Retina (tissue), 1 donor: ENCODE data around the gene MICALL1.
"Not testable (repeated sequence)": the region's sequence is repeated elsewhere in the genome, so short reads cannot be mapped to it uniquely, and the experiment has no call there.

Experiments
- DNase-seq: peaks from one replicate; pipeline ENCODE4 v3.0.0-alpha.2; 2016

Gene MICALL1

DNA sequence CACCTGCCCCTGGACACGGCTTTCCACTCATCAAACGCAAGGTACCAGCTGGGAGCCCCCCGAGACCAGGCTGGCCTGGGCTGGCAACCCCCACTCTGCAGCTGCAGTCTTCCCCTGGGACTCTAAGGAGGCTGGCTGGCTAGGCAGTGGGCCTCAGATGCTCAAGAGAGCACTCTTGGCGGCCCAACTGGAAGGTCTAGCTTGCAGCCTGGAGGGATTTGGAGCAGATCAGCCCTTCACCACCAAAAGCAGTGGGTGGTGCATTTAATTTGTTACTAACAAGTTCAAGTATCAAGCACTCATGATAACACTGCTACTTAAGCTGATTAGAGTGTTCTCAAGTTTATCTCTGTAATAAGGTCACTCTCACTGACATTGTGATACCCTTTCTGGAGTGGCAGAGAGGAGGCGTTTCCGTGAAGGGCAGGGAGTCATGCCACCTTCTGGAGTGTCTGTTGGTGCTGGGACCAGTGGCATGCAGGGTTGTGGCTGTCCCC, 25.8 kb downstream of the MICALL1 start:
- no peak for DNase-seq

DNA sequence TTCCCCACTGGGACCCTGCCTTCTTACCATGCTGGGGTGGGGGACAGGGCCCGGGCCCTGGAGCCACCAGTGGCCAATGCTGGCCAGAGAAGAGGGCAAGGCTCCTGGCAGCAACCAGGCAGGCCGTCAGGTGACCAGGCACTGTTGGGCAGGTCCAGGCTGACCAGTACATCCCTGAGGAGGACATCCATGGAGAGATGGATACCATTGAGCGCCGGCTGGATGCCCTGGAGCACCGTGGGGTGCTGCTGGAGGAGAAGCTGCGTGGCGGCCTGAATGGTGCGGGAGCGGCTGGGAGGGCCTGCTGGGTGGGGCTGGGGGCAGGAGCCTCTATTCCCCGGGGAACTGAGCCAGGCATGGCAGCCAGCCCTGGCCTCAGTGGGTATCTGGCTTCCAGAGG, 26.3 kb downstream of the MICALL1 start:
- DNase-seq: no peak

DNA sequence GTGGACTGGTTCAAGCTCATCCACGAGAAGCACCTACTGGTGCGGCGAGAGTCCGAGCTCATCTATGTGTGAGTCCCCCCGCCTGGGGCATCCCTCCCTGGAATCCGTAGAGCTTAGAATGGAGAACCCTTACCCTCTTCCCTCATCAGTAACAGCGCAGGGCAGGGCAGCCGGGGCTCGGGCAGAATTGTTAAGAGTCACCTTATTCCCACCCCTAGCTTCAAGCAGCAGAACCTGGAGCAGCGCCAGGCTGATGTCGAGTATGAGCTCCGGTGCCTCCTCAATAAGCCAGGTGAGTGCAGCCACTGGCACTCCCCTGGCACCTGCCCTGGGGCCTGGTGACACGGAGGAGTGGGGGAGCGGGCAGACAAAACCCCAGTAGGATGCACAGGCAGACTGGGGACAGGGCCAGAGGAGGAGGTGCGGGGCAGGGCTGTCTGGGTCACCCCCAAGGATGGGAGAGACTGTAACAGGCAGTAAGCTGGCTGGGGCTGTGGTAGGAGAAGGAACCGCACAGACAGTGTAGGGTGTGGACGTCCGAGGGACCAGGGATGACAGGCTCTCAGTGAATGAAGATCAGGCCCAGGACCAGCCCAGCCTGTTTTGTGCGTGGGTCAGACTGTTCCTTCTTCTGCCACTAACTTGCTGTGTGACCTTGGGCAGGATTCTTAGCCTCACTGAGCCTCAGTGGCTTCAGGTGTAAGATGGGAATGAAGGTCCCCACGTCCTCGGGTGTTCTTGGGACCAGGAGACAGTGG, 26.9 kb downstream of the MICALL1 start:
- DNase-seq: no peak

- peak; percentile 82 for DNase-seq
Measured at GRCh38 chr22:37933711-37934376, 27.7 kb downstream of the MICALL1 start.

DNA sequence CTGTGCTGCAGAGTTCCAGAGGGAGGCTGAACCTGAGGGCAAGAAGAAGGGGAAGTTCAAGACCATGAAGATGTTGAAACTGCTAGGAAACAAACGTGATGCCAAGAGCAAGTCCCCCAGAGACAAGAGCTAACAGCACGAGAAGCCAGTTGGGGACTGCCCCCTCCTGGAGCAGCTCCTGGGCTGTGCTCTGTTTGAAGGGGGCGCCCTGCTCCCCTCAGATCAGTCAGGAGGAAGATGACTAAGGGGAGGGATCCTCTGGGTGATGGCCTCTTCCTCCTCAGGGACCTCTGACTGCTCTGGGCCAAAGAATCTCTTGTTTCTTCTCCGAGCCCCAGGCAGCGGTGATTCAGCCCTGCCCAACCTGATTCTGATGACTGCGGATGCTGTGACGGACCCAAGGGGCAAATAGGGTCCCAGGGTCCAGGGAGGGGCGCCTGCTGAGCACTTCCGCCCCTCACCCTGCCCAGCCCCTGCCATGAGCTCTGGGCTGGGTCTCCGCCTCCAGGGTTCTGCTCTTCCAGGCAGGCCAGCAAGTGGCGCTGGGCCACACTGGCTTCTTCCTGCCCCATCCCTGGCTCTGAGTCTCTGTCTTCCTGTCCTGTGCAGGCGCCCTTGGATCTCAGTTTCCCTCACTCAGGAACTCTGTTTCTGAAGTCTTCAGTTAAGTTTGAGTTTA, 34.7 kb downstream of the MICALL1 start:
- no peak for DNase-seq

DNA sequence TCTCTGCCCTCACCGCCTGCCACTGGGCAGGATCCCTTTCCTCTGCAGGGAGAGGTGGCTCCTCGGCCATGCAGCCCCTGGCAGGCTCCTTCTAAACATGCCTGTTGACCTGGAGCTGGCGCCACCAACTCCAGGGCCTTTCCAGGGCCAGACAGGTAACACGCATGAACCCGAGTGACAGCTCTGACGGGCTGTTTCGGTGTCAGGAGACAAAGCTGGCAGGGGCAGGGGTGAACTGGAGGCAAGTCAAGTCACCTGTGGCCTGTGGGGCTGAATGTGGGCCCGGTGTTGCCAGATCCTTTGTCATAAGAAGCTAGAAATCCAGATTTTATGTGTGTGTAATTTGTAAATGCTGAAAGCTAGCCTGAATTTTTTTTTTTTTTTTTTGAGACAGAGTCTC, 36.0 kb downstream of the MICALL1 start:
- no peak for DNase-seq

GRCh38 chr22:37943136-37943824, 37.2 kb downstream of the MICALL1 start:
- no peak for DNase-seq

GRCh38 chr22:37943825-37944198, 37.7 kb downstream of the MICALL1 start:
- no peak for DNase-seq

DNA sequence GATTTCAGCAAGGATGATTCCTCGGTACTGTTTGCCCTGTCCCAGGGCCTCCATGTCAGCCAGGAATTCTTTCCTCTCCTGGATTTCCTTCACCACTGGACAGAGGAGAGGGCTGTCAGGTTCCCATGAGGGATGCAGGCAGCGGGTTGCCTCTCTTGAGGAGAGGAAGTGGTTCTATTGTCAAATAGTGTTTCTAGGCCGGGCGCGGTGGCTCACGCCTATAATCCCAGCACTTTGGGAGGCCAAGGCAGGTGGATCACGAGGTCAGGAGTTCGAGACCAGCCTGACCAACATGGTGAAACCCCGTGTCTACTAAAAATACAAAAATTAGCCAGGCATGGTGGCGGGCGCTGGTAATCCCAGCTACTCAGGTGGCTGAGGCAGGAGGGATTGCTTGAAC, 38.3 kb downstream of the MICALL1 start:
- not testable (repeated sequence) for DNase-seq

DNA sequence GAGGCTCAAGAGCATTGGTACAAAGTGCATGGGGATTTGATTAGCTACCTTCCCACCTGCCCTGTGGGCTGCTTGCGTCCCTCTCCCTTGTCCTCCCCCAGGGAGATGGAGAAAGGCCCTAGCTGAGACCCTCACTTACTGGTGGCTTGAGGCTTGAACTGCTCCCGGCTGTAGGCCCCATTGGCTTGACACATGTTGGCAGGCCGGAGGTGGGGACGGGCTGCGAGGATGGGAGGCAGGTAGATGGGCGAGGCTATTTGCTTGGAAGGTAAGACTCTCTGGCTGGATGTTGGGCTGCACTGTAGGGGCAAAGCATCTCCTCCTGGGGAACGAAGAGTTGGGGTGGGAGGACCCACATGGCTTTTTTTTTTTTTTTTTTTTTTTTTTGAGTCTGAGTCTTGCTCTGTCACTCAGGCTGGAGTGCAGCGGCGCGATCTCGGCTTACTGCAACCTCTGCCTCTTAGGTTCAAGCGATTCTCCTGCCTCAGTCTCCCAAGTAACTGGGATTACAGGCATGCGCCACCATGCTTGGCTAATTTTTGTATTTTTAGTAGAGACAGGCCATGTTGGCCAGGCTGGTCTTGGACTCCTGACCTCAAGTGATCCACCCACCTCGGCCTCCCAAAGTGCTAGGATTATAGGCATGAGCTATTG, 41.2 kb downstream of the MICALL1 start:
- not testable (repeated sequence) for DNase-seq

GRCh38 chr22:37951305-37951704, 45.2 kb downstream of the MICALL1 start:
- DNase-seq: no peak

GRCh38 chr22:37952629-37953028, 46.5 kb downstream of the MICALL1 start:
- DNase-seq: not testable (repeated sequence)

DNA sequence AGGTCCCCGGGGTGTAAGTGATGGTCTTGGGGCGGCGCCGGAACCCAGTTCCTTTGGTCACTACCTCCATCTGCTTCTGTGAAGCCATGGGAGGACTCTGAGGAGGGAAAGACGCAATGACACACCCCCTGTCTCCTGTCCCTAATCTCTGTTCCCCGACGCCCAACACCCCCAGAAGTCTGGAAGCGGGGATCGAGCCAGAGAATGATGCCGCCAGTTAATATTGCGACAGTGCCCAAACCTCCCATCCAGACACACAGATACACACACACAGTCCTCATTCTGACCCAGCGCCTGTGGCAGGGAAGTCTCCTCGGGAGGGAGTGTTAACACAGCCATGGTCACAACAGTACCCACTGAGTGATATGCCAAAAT, 47.0 kb downstream of the MICALL1 start:
- DNase-seq: no peak

DNA sequence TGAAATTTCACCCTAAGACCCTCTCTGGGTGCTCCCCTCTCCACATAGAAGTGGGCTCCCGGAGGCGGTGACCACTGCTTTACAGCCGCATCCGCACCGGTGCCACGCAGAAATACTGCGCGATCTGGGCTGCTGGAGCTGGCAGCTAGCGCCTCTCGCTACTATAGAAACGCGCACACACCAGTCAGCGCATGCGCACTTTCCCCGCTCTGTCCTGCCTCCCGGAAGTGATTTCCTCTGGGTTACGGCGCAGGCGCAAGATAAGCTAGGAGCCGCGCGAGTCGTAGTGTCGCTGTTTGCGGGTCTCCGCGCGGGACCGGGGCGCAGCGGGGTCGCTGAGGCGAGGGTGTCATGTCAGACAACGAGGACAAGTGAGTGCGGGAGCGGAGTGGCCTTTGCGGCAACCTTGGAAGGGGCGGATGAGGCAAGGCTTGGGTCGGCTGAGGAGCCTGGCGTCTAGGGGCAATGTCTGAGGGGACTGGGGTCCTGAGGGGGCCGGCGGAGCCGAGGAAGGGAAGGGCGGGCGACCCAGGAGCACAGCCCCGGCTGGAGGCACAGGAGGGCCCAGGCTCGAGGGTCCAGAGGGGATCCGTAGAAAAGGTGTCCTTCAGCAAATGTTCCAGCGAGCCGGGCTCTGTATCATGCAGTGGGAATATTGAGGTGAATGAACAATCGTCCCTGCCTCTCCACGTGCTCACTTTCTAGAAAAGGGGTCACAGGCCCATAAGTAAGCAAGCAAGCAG, 47.5 kb downstream of the MICALL1 start, which contains the start of the genes C22orf23 and POLR2F:
Gene C22orf23, minus strand, starts transcription at position 165 of the 743 bp plus-strand sequence. CDS start 452 bp downstream, outside the sequence.
Gene POLR2F, plus strand, starts transcription at position 263 of the 743 bp plus-strand sequence. Its CDS starts 89 bp downstream, at position 352.
- DNase-seq: peak; percentile 95

GRCh38 chr22:37954686-37955085, 48.6 kb downstream of the MICALL1 start:
- no peak for DNase-seq

DNA sequence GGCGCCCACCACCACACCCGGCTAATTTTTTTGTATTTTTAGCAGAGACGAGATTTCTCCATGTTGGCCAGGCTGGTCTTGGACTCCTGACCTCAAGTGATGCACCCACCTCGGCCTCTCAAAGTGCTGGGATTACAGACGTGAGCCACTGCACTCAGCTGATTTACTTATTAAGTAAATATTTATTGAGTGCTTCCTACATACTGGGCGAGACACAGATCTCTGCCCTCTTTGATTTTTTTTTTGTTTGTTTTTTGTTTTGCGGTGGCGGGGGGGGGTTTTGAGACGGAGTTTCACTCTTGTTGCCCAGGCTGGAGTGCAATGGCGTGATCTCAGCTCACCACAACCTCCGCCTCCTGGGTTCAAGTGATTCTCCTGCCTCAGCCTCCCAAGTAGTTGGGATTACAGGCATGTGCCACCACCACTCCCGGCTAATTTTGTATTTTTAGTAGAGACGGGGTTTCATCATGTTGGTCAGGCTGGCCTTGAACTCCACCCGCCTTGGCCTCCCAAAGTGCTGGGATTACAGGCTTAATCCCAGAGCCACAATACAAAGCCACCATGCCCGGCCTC, 49.8 kb downstream of the MICALL1 start:
- not testable (repeated sequence) for DNase-seq

- no peak for DNase-seq
Measured at GRCh38 chr22:37957232-37957631, 51.1 kb downstream of the MICALL1 start.

DNA sequence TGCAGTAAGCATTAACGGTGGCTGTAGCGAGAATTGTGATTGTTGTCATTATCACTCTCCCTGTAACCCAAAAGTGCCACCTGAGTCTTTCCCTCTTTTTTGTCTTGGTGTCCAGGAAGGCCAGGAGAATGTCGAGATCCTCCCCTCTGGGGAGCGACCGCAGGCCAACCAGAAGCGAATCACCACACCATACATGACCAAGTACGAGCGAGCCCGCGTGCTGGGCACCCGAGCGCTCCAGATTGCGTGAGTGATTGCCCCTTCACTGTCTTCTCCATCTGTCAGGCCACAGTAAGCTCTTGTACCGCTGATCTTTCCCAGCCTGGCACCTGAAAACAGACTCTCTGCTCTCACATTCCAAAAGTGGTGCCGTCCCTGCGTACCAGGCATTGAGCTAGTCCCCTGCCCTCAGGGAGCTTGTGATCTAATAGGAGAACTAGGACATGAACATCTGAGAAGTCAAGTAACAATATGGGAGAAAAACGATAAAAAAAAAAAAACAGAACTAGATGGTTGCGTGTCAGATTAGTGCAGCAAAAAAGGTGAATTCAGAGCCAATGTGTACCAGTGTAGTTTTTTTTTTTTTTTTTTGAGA, 53.2 kb downstream of the MICALL1 start:
- no peak for DNase-seq

DNA sequence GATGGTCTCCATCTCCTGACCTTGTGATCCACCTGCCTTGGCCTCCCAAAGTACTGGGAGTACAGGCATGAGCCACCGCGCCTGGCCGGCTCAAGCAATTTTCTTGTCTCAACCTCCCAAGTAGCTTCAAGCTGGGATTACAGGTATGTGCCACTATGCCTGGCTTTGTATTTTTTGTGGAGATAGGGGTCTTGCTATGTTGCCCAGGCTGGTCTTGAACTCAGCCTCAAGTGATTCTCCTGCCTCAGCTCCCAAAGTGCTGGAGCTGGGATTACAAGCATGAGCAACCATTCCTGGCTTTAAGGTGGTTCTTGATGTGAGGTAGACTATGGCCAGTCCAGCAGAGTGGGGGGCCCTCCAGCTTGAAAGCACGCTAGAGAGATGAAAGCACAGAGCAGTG, 55.0 kb downstream of the MICALL1 start:
- DNase-seq: no peak

GRCh38 chr22:37965940-37966664, 60.0 kb downstream of the MICALL1 start:
- no peak for DNase-seq
